IMR-90 (cell line): ENCODE measurements around the gene CMKLR1.

Experiments used
- BHLHE40 ChIP-seq: fragments of 150-350 bp; IDR thresholded peaks from 2 replicates; pipeline ENCODE4 v1.6.1; 2016; ENCODE audit warnings: mild to moderate bottlenecking, low read depth, low read length
- CEBPB ChIP-seq: IDR thresholded peaks from 2 replicates; pipeline ENCODE4 v1.6.1; 2012; ENCODE audit warnings: low read depth, low read length, improper control_type of control experiment
- CHD1 ChIP-seq: IDR thresholded peaks from 2 replicates; pipeline ENCODE4 v1.6.1; 2012; ENCODE audit warnings: low read depth, low read length, improper control_type of control experiment
- CTCF ChIP-seq: conservative IDR thresholded peaks from 2 replicates; pipeline ENCODE4 v1.5.1; 2012; ENCODE audit warnings: mild to moderate bottlenecking, low read depth, low read length, improper control_type of control experiment
- FOS ChIP-seq: fragments of 150-350 bp; IDR thresholded peaks from 2 replicates; pipeline ENCODE4 v1.6.1; 2016; ENCODE audit warnings: low read depth, low read length
- MXI1 ChIP-seq: IDR thresholded peaks from 2 replicates; pipeline ENCODE4 v1.6.1; 2012; ENCODE audit warnings: low read depth, mild to moderate bottlenecking, low read length, moderate library complexity, borderline replicate concordance
- POLR2A ChIP-seq: IDR thresholded peaks from 2 replicates; pipeline ENCODE4 v1.6.1; 2012; ENCODE audit warnings: mild to moderate bottlenecking, low read depth, low read length
- RAD21 ChIP-seq: IDR thresholded peaks from 2 replicates; pipeline ENCODE4 v1.6.1; 2012; ENCODE audit warnings: low read length, improper control_type of control experiment
- RCOR1 ChIP-seq: IDR thresholded peaks from 2 replicates; pipeline ENCODE4 v1.6.1; 2012; ENCODE audit warnings: mild to moderate bottlenecking, low read length, improper control_type of control experiment; ENCODE audit not compliant: insufficient replicate concordance
- RFX5 ChIP-seq: IDR thresholded peaks from 2 replicates; pipeline ENCODE4 v1.8.0; 2012; ENCODE audit warnings: low read depth, mild to moderate bottlenecking, low read length, moderate library complexity
- SMC3 ChIP-seq: fragments of 150-350 bp; IDR thresholded peaks from 2 replicates; pipeline ENCODE4 v1.6.1; 2016; ENCODE audit warnings: low read depth, mild to moderate bottlenecking, antibody characterized with exemption, low read length, moderate library complexity
- USF2 ChIP-seq: fragments of 150-350 bp; IDR thresholded peaks from 2 replicates; pipeline ENCODE4 v1.6.1; 2017; ENCODE audit warnings: mild to moderate bottlenecking, antibody characterized with exemption, low read length, low read depth
- TF ChIP-seq, protein P1 (sequence below): fragments of 150-350 bp; IDR thresholded peaks from 2 replicates; pipeline ENCODE4 v1.6.1; 2016; ENCODE audit warnings: low read depth, mild to moderate bottlenecking, low read length, moderate library complexity, borderline replicate concordance

- TF ChIP-seq CTCF (no peak), CEBPB (no peak), POLR2A (no peak), FOS (no peak), RAD21 (no peak), BHLHE40 (no peak), RCOR1 (no peak), RFX5 (no peak), CHD1 (no peak), USF2 (no peak), MXI1 (no peak), SMC3 (no peak)
- TF ChIP-seq, protein P1, sequence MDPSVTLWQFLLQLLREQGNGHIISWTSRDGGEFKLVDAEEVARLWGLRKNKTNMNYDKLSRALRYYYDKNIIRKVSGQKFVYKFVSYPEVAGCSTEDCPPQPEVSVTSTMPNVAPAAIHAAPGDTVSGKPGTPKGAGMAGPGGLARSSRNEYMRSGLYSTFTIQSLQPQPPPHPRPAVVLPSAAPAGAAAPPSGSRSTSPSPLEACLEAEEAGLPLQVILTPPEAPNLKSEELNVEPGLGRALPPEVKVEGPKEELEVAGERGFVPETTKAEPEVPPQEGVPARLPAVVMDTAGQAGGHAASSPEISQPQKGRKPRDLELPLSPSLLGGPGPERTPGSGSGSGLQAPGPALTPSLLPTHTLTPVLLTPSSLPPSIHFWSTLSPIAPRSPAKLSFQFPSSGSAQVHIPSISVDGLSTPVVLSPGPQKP, result no peak
These were observed 78.1 kb downstream of the CMKLR1 start for GRCh38 chr12:108260969-108261368.
